ENCODE data around the gene SCAF1.
"Not testable (repeated sequence)": the region's sequence is repeated elsewhere in the genome, so short reads cannot be mapped to it uniquely, and the experiment has no call there.

The SCAF1 gene

GRCh38 chr19:49614096-49614833, 27.7 kb upstream of the SCAF1 start:
- DNase-seq: no peak

GRCh38 chr19:49615861-49616260, 26.1 kb upstream of the SCAF1 start:
- no peak for DNase-seq

GRCh38 chr19:49616532-49616931, 25.5 kb upstream of the SCAF1 start:
- DNase-seq: no peak

GRCh38 chr19:49616945-49617344, 25.1 kb upstream of the SCAF1 start:
- DNase-seq: no peak

GRCh38 chr19:49617860-49618259, 24.1 kb upstream of the SCAF1 start:
- DNase-seq: not testable (repeated sequence)

GRCh38 chr19:49624967-49625910, 16.8 kb upstream of the SCAF1 start:
- DNase-seq: no peak

- DNase-seq: no peak
Observed at GRCh38 chr19:49626226-49626625, 15.8 kb upstream of the SCAF1 start.

- no peak for DNase-seq
Observed at GRCh38 chr19:49629659-49630058, 12.3 kb upstream of the SCAF1 start.

GRCh38 chr19:49631014-49631588, 10.9 kb upstream of the SCAF1 start:
- no peak for DNase-seq

- DNase-seq: no peak
Observed at GRCh38 chr19:49631610-49632192, 10.3 kb upstream of the SCAF1 start.

GRCh38 chr19:49632576-49632975, 9.4 kb upstream of the SCAF1 start:
- DNase-seq: no peak

GRCh38 chr19:49633273-49633672, 8.7 kb upstream of the SCAF1 start:
- DNase-seq: not testable (repeated sequence)

- DNase-seq: no peak
Observed at GRCh38 chr19:49635530-49636232, 6.3 kb upstream of the SCAF1 start.

GRCh38 chr19:49636233-49636932, 5.6 kb upstream of the SCAF1 start:
- peak; percentile 69 for DNase-seq

- DNase-seq: no peak
Observed at GRCh38 chr19:49637821-49638738, 3.9 kb upstream of the SCAF1 start.

- DNase-seq: no peak
Observed at GRCh38 chr19:49639401-49640112, 2.5 kb upstream of the SCAF1 start.

GRCh38 chr19:49640113-49640898, 1.7 kb upstream of the SCAF1 start, which contains the start of gene RRAS:
RRAS (minus strand) TSS chr19:49640143; CDS start chr19:49640098, 45 bp downstream.
- DNase-seq: peak; percentile 100

GRCh38 chr19:49642492-49643035, 555 bp downstream of the SCAF1 start:
- DNase-seq: no peak

- DNase-seq: no peak
Observed at GRCh38 chr19:49643466-49643865, 1.5 kb downstream of the SCAF1 start.
